Measurements from ENCODE around the gene RAI14. TPM values are rescaled to one million over a fixed set of nuclear protein-coding genes. Genes with fewer than 3 reads are reported as not detected.
"Not testable (repeated sequence)": the region's sequence is repeated elsewhere in the genome, so short reads cannot be mapped to it uniquely, and the experiment has no call there.

RAI14 gene
- total RNA-seq, 1 donor from 2014 or later = 259 TPM

DNA sequence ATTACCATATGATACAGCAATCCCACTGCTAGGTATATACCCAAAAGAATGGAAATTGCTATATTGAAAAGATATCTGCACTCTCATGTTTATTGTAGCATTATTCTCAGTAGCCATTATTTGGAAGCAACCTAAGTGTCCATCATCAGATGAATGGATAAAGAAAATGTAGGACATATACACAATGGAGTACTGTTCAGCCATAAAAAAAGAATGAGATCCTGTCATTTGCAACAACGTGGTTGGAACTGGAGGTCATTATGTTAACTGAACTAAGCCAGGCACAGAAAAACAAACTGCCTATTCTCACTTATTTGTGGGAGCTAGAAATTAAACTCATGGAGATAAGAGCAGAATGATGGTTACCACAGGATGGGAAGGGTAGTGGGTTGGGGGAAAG lies 119.8 kb downstream of the RAI14 start:
- no peak overlapping the region for H3K27ac Mint-ChIP-seq (ENCODE audit: unreplicated experiment)

DNA sequence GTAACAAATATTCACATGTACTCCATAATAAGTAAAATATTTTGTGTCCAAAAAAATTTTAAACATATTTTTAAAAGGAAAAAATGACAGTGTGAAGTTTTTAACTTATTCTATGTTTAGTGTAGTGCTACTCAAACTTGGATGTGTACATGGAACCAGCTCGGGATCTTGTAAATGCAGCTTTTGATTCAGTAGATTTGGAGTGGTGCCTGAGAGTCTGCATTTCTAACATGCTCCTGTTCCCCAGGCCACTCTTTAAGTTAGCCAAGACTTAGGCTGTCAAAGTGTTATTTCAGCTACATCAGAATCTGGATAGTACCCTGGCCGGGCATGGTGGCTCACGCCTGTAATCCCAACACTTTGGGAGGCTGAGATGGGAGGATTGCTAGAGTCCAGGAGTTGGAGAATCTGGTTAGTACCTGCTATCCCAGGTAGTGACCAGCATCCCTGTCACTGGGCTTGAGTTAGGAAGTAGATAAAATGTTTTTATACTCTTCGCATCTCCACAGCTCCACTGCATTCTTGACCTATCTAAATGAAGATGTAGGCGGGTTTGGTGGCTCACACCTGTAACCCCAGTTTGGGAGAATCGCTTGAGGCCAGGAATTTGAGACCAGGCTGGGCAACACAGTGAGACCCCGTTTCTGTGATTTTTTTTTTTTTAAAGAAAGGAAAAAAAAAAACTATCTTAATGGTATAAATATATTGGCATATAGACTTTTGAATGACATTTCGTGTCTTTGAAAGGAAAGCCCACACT lies 122.1 kb downstream of the RAI14 start:
- peaks cover 34% of the 10 kb centered on the region for H3K36me3 Mint-ChIP-seq (ENCODE audit: unreplicated experiment)
- TF ChIP-seq CTCF (IDR thresholded peaks at IDR 0.05; ENCODE audit: partially characterized antibody, unreplicated experiment) = no peak
- H3K27me3 Mint-ChIP-seq (ENCODE audit: unreplicated experiment) = peaks cover 10% of the 10 kb centered on the region
- no peak overlapping the region for H3K27ac Mint-ChIP-seq (ENCODE audit: unreplicated experiment)
- DNase-seq = no peak
- H3K4me1 Mint-ChIP-seq (ENCODE audit: low read depth, unreplicated experiment) = peaks cover 2% of the 10 kb centered on the region
- H3K9me3 Mint-ChIP-seq (ENCODE audit: unreplicated experiment) = peaks cover 16% of the 10 kb centered on the region
- H3K4me3 Mint-ChIP-seq (ENCODE audit: unreplicated experiment) = no peak overlapping the region

More for the DNA sequence above, 119.8 kb downstream of the RAI14 start:
- Mint-ChIP-seq H3K4me3 (ENCODE audit: unreplicated experiment) (no peak overlapping the region), H3K27me3 (ENCODE audit: unreplicated experiment) (peaks cover 10% of the 10 kb centered on the region), H3K4me1 (ENCODE audit: low read depth, unreplicated experiment) (no peaks in the 10 kb centered on the region), H3K36me3 (ENCODE audit: unreplicated experiment) (peaks cover 26% of the 10 kb centered on the region), H3K9me3 (ENCODE audit: unreplicated experiment) (peaks cover 6% of the 10 kb centered on the region)
- no peak for TF ChIP-seq CTCF (IDR thresholded peaks at IDR 0.05; ENCODE audit: partially characterized antibody, unreplicated experiment)
- DNase-seq = no peak

- DNase-seq = not testable (repeated sequence)
- H3K36me3 Mint-ChIP-seq (ENCODE audit: unreplicated experiment) = peaks cover 45% of the 10 kb centered on the region
Measured at GRCh38 chr5:34783892-34784291, 127.8 kb downstream of the RAI14 start.

DNA sequence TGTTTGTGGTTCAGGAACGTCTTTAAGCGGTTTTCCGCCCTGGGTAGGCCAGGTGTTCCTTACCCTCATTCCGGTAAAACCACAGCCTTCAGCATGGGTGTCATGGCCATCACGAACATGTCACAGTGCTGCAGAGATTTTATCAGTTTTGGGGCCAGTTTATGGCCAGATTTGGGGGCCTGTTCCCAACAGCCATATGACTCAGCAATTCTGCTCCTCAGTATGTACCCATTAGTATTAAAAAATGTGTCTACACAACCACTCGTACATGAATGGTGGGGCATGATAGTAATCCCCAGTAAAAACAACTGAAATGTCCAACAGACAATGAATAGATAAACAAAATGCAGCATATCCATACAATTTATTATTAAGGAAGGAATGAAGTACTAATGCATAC lies 130.9 kb downstream of the RAI14 start:
- TF ChIP-seq CTCF (IDR thresholded peaks at IDR 0.05; ENCODE audit: partially characterized antibody, unreplicated experiment) = no peak
- Mint-ChIP-seq H3K4me3 (ENCODE audit: unreplicated experiment) (no peak overlapping the region), H3K27me3 (ENCODE audit: unreplicated experiment) (no peaks in the 10 kb centered on the region), H3K4me1 (ENCODE audit: low read depth, unreplicated experiment) (peaks cover 9% of the 10 kb centered on the region), H3K9me3 (ENCODE audit: unreplicated experiment) (peaks cover 14% of the 10 kb centered on the region), H3K36me3 (ENCODE audit: unreplicated experiment) (peaks cover 31% of the 10 kb centered on the region), H3K27ac (ENCODE audit: unreplicated experiment) (no peak overlapping the region)
- no peak for DNase-seq

More at GRCh38 chr5:34783892-34784291, 127.8 kb downstream of the RAI14 start:
- not testable (repeated sequence) for H3K27ac Mint-ChIP-seq (ENCODE audit: unreplicated experiment); H3K4me1 Mint-ChIP-seq (ENCODE audit: low read depth, unreplicated experiment); H3K4me3 Mint-ChIP-seq (ENCODE audit: unreplicated experiment); H3K27me3 Mint-ChIP-seq (ENCODE audit: unreplicated experiment)
- peaks cover 25% of the 10 kb centered on the region for H3K9me3 Mint-ChIP-seq (ENCODE audit: unreplicated experiment)

- no peak for TF ChIP-seq CTCF (IDR thresholded peaks at IDR 0.05; ENCODE audit: partially characterized antibody, unreplicated experiment)
- Mint-ChIP-seq H3K9me3 (ENCODE audit: unreplicated experiment) (peaks cover 12% of the 10 kb centered on the region), H3K36me3 (ENCODE audit: unreplicated experiment) (peaks cover 25% of the 10 kb centered on the region), H3K4me1 (ENCODE audit: low read depth, unreplicated experiment) (peaks cover 5% of the 10 kb centered on the region), H3K27me3 (ENCODE audit: unreplicated experiment) (no peaks in the 10 kb centered on the region), H3K4me3 (ENCODE audit: unreplicated experiment) (no peak overlapping the region), H3K27ac (ENCODE audit: unreplicated experiment) (no peak overlapping the region)
- no peak for DNase-seq
Measured at GRCh38 chr5:34789021-34789531, 132.9 kb downstream of the RAI14 start.

All from glutamatergic neuron (in vitro differentiated cells).